HepG2 (cell line): ENCODE results near the gene SIK2. TPM values are rescaled to one million over a fixed set of nuclear protein-coding genes. Genes with fewer than 3 reads are reported as not detected.

Experiments used
- ATF7 ChIP-seq, 2 experiments: fragments of 450-650 bp in 1 of 2; sonication (generic) in 1 of 2; formaldehyde crosslinking in 1 of 2; IDR thresholded peaks; 2 replicates each; pipeline versions ENCODE4 v1.4.0 to v1.6.1; 2016 to 2020; ENCODE audit warnings: antibody characterized with exemption in 1 of 2, mild to moderate bottlenecking in 1 of 2, missing genetic modification reagents in 1 of 2
- CEBPB ChIP-seq: IDR thresholded peaks from 2 replicates; pipeline ENCODE4 v1.6.1; 2011; ENCODE audit warnings: low read depth, low read length, improper control_type of control experiment, borderline replicate concordance
- ELF1 ChIP-seq: sonication (generic); formaldehyde crosslinking; IDR thresholded peaks from 2 replicates; pipeline ENCODE4 v1.4.0; 2020; ENCODE audit warnings: missing genetic modification reagents
- FOXA3 ChIP-seq: IDR thresholded peaks from 2 replicates; pipeline ENCODE4 v1.6.1; 2016; ENCODE audit warnings: missing genetic modification reagents, missing compliant biosample characterization
- GPN1 ChIP-seq: sonication (generic); formaldehyde crosslinking; IDR thresholded peaks from 2 replicates; pipeline ENCODE4 v1.5.1; 2020; ENCODE audit warnings: missing genetic modification reagents, borderline replicate concordance
- HNF4A ChIP-seq: sonication (generic); formaldehyde crosslinking; IDR thresholded peaks from 2 replicates; pipeline ENCODE4 v1.4.0; 2020; ENCODE audit warnings: missing genetic modification reagents
- KDM5B ChIP-seq: sonication (generic); formaldehyde crosslinking; IDR thresholded peaks from 2 replicates; pipeline ENCODE4 v1.4.0; 2020; ENCODE audit warnings: missing genetic modification reagents, mild to moderate bottlenecking, borderline replicate concordance
- MTF1 ChIP-seq: sonication (generic); formaldehyde crosslinking; IDR thresholded peaks from 2 replicates; pipeline ENCODE4 v1.5.0; 2020; ENCODE audit warnings: missing genetic modification reagents
- NFIC ChIP-seq: IDR thresholded peaks from 2 replicates; pipeline ENCODE4 v1.6.1; 2012; ENCODE audit warnings: mild to moderate bottlenecking, low read length, inconsistent platforms
- NR2F2 ChIP-seq: IDR thresholded peaks from 2 replicates; pipeline ENCODE4 v1.6.1; 2012; ENCODE audit warnings: low read depth, inconsistent platforms, borderline replicate concordance
- RBM39 ChIP-seq: fragments of 200-400 bp; formaldehyde crosslinking; IDR thresholded peaks from one replicate; pipeline ENCODE4 v1.6.1; 2018; ENCODE audit warnings: antibody characterized with exemption, mild to moderate bottlenecking, low read depth, low read length; ENCODE audit not compliant: poor library complexity, severe bottlenecking
- SIX4 ChIP-seq: sonication (generic); formaldehyde crosslinking; IDR thresholded peaks from 2 replicates; pipeline ENCODE4 v1.4.0; 2020; ENCODE audit warnings: missing genetic modification reagents
- TEAD3 ChIP-seq: optimal IDR thresholded peaks from 2 replicates; pipeline ENCODE3; 2016; ENCODE audit warnings: borderline replicate concordance
- ZBTB1 ChIP-seq: sonication (generic); formaldehyde crosslinking; IDR thresholded peaks from 2 replicates; pipeline ENCODE4 v1.4.0; 2020; ENCODE audit warnings: missing genetic modification reagents, borderline replicate concordance
- ZFP41 ChIP-seq: sonication (generic); formaldehyde crosslinking; IDR thresholded peaks from 2 replicates; pipeline ENCODE4 v1.4.0; 2020; ENCODE audit warnings: mild to moderate bottlenecking, missing genetic modification reagents, borderline replicate concordance
- ZFY ChIP-seq: sonication (generic); formaldehyde crosslinking; IDR thresholded peaks from 2 replicates; pipeline ENCODE4 v1.4.0; 2020; ENCODE audit warnings: missing genetic modification reagents
- ZNF253 ChIP-seq: sonication (generic); formaldehyde crosslinking; IDR thresholded peaks from 2 replicates; pipeline ENCODE4 v1.8.0; 2022; ENCODE audit warnings: mild to moderate bottlenecking, missing genetic modification reagents, borderline replicate concordance
- ZNF326 ChIP-seq: sonication (generic); formaldehyde crosslinking; IDR thresholded peaks from 2 replicates; pipeline ENCODE4 v1.4.0; 2020; ENCODE audit warnings: missing genetic modification reagents, borderline replicate concordance
- ZNF616 ChIP-seq: sonication (generic); formaldehyde crosslinking; IDR thresholded peaks from 2 replicates; pipeline ENCODE4 v1.5.0; 2020; ENCODE audit warnings: low read depth, mild to moderate bottlenecking, missing genetic modification reagents
- ZNF644 ChIP-seq: IDR thresholded peaks from 2 replicates; pipeline ENCODE4 v1.6.1; 2016; ENCODE audit warnings: low read depth
- ZNF670 ChIP-seq: sonication (generic); formaldehyde crosslinking; IDR thresholded peaks from 2 replicates; pipeline ENCODE4 v1.8.0; 2022; ENCODE audit warnings: mild to moderate bottlenecking, missing genetic modification reagents, borderline replicate concordance
- ZZZ3 ChIP-seq: sonication (generic); formaldehyde crosslinking; IDR thresholded peaks from 2 replicates; pipeline ENCODE4 v1.4.0; 2020; ENCODE audit warnings: missing genetic modification reagents, mild to moderate bottlenecking, borderline replicate concordance
- polyA plus RNA-seq, 8 experiments: library from polyadenylated mRNA; depleted of rRNA in 3 of 8; stranded (reverse) in 7 of 8; unstranded in 1 of 8; fragments of >200 nt; fragmentation: Illumina TruSeq in 4 of 8; extraction: Trizol in 4 of 8; gene quantifications; 2 replicates each; pipeline versions ENCODE4 v1.2.1 to v1.2.3, GENCODE V29; 2011 to 2016; ENCODE audit warnings: low read depth in 4 of 8, missing spikeins in 1 of 8, mixed read lengths in 1 of 8; ENCODE audit not compliant: insufficient read depth in 1 of 8
- total RNA-seq, 5 experiments: library from RNA; depleted of rRNA; stranded (reverse); fragments of >200 nt; fragmentation: Illumina TruSeq; extraction: Trizol; gene quantifications; 2 replicates each; pipeline ENCODE4 v1.2.3, GENCODE V29; 2016; ENCODE audit warnings: low read depth in 1 of 5
- TF ChIP-seq, protein P1 (sequence below): sonication (generic); formaldehyde crosslinking; conservative IDR thresholded peaks from 2 replicates; pipeline ENCODE4 v1.4.0; 2020; ENCODE audit warnings: missing genetic modification reagents
- TF ChIP-seq, protein P2 (sequence below): sonication (generic); formaldehyde crosslinking; IDR thresholded peaks from 2 replicates; pipeline ENCODE4 v1.4.0; 2020; ENCODE audit warnings: missing genetic modification reagents, borderline replicate concordance
- TF ChIP-seq, protein P3 (sequence below): sonication (generic); formaldehyde crosslinking; IDR thresholded peaks from 2 replicates; pipeline ENCODE4 v1.8.1; 2023; ENCODE audit warnings: missing genetic modification reagents, mild to moderate bottlenecking, borderline replicate concordance
- TF ChIP-seq, protein P4 (sequence below): sonication (generic); formaldehyde crosslinking; IDR thresholded peaks from 2 replicates; pipeline ENCODE4 v1.8.0; 2022; ENCODE audit warnings: mild to moderate bottlenecking, missing genetic modification reagents, moderate library complexity
- TF ChIP-seq, protein P5 (sequence below): IDR thresholded peaks from 2 replicates; pipeline ENCODE4 v1.6.1; 2016; ENCODE audit warnings: missing compliant biosample characterization, missing genetic modification reagents, borderline replicate concordance

SIK2 gene
- total and polyA plus RNA-seq, 2 of the 13 experiments (the other 11 are each of a cell fraction or from before 2014, with no cell fraction given) = 8.1 to 15.4 TPM

DNA sequence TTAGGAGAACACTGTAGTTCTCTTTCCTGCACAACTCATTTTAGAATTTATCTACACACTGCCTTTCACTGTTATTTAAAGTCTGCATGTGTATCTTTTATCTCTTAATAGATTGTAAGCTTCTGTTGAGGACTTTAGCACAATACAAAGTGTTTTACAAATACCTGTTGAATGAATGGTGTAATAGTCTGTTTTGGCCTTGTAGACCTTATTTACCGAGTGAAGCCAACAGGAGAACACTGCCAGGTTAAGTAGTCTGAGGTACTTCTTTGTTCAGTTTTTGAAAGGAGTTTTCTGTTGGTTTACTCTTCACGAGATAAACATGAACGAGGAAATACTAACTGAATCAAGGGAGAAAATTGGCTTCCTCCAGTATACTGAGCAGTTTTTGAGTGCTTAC, 31.0 kb downstream of the SIK2 start (continued):
- TF ChIP-seq ELF1 (CRISPR knock-in tag) (no peak), ZNF326 (CRISPR knock-in tag) (no peak), MTF1 (CRISPR knock-in tag) (no peak), CEBPB (peak; percentile 44; the same call in 1 of the 2 replicates), ZBTB1 (CRISPR knock-in tag) (no peak), TEAD3 (CRISPR knock-in tag) (peak; percentile 41), ZNF670 (CRISPR knock-in tag) (no peak), ZFY (CRISPR knock-in tag) (no peak), KDM5B (CRISPR knock-in tag) (no peak), FOXA3 (peak; percentile 93), ZNF616 (CRISPR knock-in tag) (no peak), GPN1 (CRISPR knock-in tag) (no peak), ATF7 (IDR thresholded peaks at IDR 0.05) (no peak), ATF7 (CRISPR knock-in tag; IDR thresholded peaks at IDR 0.05) (no peak), NR2F2 (0 out of 2 replicates have a peak, but pooled peaks have one; percentile 59), ZZZ3 (no peak), ZNF253 (no peak), SIX4 (CRISPR knock-in tag) (peak; percentile 22; the same call in 1 of the 2 replicates), ZFP41 (CRISPR knock-in tag) (no peak), NFIC (peak; percentile 88), ZNF644 (CRISPR knock-in tag) (peak; percentile 52), RBM39 (no peak), HNF4A (peak; percentile 79)
- TF ChIP-seq, protein P1, sequence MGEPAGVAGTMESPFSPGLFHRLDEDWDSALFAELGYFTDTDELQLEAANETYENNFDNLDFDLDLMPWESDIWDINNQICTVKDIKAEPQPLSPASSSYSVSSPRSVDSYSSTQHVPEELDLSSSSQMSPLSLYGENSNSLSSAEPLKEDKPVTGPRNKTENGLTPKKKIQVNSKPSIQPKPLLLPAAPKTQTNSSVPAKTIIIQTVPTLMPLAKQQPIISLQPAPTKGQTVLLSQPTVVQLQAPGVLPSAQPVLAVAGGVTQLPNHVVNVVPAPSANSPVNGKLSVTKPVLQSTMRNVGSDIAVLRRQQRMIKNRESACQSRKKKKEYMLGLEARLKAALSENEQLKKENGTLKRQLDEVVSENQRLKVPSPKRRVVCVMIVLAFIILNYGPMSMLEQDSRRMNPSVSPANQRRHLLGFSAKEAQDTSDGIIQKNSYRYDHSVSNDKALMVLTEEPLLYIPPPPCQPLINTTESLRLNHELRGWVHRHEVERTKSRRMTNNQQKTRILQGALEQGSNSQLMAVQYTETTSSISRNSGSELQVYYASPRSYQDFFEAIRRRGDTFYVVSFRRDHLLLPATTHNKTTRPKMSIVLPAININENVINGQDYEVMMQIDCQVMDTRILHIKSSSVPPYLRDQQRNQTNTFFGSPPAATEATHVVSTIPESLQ (CRISPR knock-in tag) = no peak
- TF ChIP-seq, protein P2, sequence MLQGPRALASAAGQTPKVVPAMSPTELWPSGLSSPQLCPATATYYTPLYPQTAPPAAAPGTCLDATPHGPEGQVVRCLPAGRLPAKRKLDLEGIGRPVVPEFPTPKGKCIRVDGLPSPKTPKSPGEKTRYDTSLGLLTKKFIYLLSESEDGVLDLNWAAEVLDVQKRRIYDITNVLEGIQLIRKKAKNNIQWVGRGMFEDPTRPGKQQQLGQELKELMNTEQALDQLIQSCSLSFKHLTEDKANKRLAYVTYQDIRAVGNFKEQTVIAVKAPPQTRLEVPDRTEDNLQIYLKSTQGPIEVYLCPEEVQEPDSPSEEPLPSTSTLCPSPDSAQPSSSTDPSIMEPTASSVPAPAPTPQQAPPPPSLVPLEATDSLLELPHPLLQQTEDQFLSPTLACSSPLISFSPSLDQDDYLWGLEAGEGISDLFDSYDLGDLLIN = no peak
- TF ChIP-seq, protein P3, sequence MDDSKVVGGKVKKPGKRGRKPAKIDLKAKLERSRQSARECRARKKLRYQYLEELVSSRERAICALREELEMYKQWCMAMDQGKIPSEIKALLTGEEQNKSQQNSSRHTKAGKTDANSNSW (CRISPR knock-in tag) = no peak
- TF ChIP-seq, protein P4, sequence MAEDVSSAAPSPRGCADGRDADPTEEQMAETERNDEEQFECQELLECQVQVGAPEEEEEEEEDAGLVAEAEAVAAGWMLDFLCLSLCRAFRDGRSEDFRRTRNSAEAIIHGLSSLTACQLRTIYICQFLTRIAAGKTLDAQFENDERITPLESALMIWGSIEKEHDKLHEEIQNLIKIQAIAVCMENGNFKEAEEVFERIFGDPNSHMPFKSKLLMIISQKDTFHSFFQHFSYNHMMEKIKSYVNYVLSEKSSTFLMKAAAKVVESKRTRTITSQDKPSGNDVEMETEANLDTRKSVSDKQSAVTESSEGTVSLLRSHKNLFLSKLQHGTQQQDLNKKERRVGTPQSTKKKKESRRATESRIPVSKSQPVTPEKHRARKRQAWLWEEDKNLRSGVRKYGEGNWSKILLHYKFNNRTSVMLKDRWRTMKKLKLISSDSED (CRISPR knock-in tag) = no peak
- TF ChIP-seq, protein P5, sequence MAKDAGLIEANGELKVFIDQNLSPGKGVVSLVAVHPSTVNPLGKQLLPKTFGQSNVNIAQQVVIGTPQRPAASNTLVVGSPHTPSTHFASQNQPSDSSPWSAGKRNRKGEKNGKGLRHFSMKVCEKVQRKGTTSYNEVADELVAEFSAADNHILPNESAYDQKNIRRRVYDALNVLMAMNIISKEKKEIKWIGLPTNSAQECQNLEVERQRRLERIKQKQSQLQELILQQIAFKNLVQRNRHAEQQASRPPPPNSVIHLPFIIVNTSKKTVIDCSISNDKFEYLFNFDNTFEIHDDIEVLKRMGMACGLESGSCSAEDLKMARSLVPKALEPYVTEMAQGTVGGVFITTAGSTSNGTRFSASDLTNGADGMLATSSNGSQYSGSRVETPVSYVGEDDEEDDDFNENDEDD (CRISPR knock-in tag) = no peak
